RWPE2 (cell line): ENCODE measurements around the gene SORCS3.

Source experiments
- ATAC-seq: fragments of 200-7000 bp; cut with Tn5 transposase; 3 replicates; pipeline ENCODE4 v1.9.1; 2021; ENCODE audit warnings: low read depth
- DNase-seq: peaks from one replicate; pipeline ENCODE4 v3.0.0-alpha.2; 2020; ENCODE audit warnings: low spot score
- H3K27ac ChIP-seq: fragments of 450-650 bp; 2 replicates; pipeline ENCODE4 v1.5.1; 2017; ENCODE audit warnings: mild to moderate bottlenecking; ENCODE audit not compliant: poor library complexity, severe bottlenecking
- H3K27me3 ChIP-seq: fragments of 250-450 bp; sonication (Bioruptor Pico); 2 replicates; pipeline ENCODE4 v1.5.1; 2021; ENCODE audit warnings: mild to moderate bottlenecking, moderate library complexity; ENCODE audit not compliant: insufficient read depth, poor library complexity, severe bottlenecking
- H3K36me3 ChIP-seq: fragments of 250-450 bp; sonication (Bioruptor Pico); 2 replicates; pipeline ENCODE4 v1.5.1; 2020; ENCODE audit warnings: low read depth, mild to moderate bottlenecking, moderate library complexity
- H3K4me1 ChIP-seq: fragments of 250-450 bp; sonication (Bioruptor Pico); 2 replicates; pipeline ENCODE4 v1.5.1; 2021; ENCODE audit warnings: mild to moderate bottlenecking, moderate library complexity; ENCODE audit not compliant: insufficient read depth, poor library complexity, severe bottlenecking
- H3K4me3 ChIP-seq: fragments of 250-450 bp; sonication (Bioruptor Pico); 2 replicates; pipeline ENCODE4 v1.5.1; 2021; ENCODE audit warnings: mild to moderate bottlenecking, moderate library complexity; ENCODE audit not compliant: severe bottlenecking
- H3K9me3 ChIP-seq: fragments of 250-450 bp; sonication (Bioruptor Pico); 2 replicates; pipeline ENCODE4 v1.5.1; 2021; ENCODE audit warnings: mild to moderate bottlenecking, moderate library complexity; ENCODE audit not compliant: severe bottlenecking
- TF ChIP-seq, protein P1 (sequence below): fragments of 450-650 bp; IDR thresholded peaks from one replicate; pipeline ENCODE4 v1.5.1; 2017; ENCODE audit warnings: mild to moderate bottlenecking, moderate library complexity; ENCODE audit not compliant: poor library complexity, severe bottlenecking

Gene SORCS3

DNA sequence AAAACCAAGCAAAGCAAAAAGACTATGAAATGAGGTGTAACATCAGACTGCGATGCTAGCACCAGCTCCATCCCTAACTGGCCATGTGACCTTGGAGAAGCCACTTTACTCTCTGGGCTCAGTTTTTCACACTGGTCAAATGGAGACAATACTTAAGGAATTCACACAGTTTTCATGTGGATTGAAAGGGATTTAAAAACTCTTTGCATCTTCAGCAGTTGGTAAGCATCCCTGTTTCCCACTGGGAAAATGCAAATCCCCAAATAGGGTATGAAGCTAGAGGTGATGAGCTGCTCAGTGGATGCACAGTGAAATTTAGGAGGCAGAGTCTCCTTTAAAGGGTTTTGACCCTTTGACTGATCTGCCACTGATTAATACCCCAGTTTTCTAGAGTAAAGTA lies 240.7 kb downstream of the SORCS3 start:
- TF ChIP-seq, protein P1, sequence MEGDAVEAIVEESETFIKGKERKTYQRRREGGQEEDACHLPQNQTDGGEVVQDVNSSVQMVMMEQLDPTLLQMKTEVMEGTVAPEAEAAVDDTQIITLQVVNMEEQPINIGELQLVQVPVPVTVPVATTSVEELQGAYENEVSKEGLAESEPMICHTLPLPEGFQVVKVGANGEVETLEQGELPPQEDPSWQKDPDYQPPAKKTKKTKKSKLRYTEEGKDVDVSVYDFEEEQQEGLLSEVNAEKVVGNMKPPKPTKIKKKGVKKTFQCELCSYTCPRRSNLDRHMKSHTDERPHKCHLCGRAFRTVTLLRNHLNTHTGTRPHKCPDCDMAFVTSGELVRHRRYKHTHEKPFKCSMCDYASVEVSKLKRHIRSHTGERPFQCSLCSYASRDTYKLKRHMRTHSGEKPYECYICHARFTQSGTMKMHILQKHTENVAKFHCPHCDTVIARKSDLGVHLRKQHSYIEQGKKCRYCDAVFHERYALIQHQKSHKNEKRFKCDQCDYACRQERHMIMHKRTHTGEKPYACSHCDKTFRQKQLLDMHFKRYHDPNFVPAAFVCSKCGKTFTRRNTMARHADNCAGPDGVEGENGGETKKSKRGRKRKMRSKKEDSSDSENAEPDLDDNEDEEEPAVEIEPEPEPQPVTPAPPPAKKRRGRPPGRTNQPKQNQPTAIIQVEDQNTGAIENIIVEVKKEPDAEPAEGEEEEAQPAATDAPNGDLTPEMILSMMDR: no peak
- no peaks in the 10 kb centered on the region for H3K4me1 ChIP-seq
- no peaks in the 10 kb centered on the region for H3K36me3 ChIP-seq
- no peaks in the 10 kb centered on the region for H3K27me3 ChIP-seq
- DNase-seq (no peak), ATAC-seq (no peak)
- no peaks in the 10 kb centered on the region for H3K9me3 ChIP-seq
- no peak overlapping the region for H3K27ac ChIP-seq
- H3K4me3 ChIP-seq: no peak overlapping the region

DNA sequence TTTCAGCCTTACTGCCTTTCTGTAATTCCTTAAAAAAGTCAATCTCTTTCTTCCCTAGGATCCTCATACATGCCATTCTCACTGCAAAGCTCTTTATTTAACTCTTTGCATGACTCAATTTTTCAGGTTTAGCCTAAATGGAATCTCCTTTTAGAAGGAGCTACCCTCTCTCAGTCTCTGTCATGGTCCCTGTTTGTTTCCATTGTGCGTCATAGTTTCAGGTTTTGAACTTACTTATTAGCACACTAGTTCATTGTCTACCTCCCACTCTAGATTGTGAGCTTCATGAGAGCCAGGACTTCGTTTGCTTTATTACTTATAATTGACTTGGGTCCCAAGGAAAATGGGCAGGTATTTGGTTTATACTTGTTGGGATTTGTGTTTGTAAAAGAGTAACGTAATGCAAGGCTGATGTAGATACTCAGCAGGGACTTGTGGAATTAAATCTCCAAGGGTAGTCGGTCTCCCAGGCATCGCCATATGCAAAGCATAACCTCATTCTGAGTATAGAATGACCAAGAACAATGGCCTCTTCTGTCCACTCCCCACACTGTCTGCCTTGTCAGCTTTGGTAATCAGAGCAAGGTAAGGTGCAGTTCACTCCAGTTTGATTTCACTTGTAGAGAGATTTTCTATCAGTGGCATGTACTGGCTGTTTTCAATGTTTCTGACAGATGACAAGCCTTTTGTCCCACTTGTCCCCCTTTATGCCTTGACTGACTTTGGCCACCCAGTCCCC lies 252.0 kb downstream of the SORCS3 start:
- no peaks in the 10 kb centered on the region for H3K36me3 ChIP-seq
- H3K4me3 ChIP-seq: no peak overlapping the region
- no peak for ATAC-seq
- TF ChIP-seq, protein P1: no peak
- DNase-seq: no peak
- H3K4me1 ChIP-seq: no peaks in the 10 kb centered on the region
- H3K27ac ChIP-seq: no peak overlapping the region
- H3K9me3 ChIP-seq: no peaks in the 10 kb centered on the region
- H3K27me3 ChIP-seq: no peaks in the 10 kb centered on the region

DNA sequence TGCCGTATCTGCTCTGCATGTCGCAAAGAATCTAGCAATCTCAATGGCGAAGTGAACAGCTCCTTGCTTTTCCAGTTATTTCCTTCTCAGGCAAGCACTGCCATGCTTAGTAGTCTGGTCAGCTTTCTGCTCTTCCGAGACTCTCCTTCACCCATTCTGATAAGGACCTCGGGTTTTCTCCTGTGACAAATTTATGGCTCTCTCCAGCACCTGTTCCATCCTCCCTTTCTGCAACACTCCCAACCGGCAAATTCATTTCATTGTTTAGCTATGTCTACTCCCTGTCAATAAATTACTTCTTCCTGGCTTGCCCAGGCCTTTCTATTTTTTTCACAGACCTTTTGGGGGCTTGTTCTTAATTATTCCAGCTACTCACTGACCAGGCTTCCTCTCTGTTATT lies 252.6 kb downstream of the SORCS3 start:
- Histone ChIP-seq H3K9me3 (no peaks in the 10 kb centered on the region), H3K36me3 (no peaks in the 10 kb centered on the region), H3K27ac (no peak overlapping the region), H3K4me3 (no peak overlapping the region), H3K27me3 (no peaks in the 10 kb centered on the region), H3K4me1 (no peaks in the 10 kb centered on the region)
- TF ChIP-seq, protein P1: no peak
- DNase-seq (no peak), ATAC-seq (no peak)

DNA sequence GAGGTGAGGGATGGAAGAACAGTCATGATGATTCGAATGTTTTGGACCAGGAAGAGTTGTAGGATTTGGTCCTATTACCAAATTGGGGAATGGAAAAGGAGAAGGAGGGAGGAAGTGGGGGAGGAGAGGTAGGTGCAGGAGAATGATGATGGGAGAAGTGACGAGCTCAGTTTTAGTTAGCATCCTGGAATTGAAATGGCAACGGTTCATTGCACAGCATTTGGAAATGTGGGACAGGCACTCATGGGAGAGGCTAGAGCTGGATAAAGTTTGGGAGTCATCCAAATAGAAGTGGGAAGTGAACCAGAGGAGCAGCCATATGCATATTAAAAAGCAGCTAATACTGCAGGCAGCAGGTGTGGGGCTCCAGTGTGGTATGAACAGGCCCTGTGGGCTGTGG lies 253.6 kb downstream of the SORCS3 start:
- no peaks in the 10 kb centered on the region for H3K27me3 ChIP-seq
- H3K36me3 ChIP-seq: no peaks in the 10 kb centered on the region
- no peaks in the 10 kb centered on the region for H3K4me1 ChIP-seq
- DNase-seq (no peak), ATAC-seq (no peak)
- H3K9me3 ChIP-seq: no peaks in the 10 kb centered on the region
- TF ChIP-seq, protein P1: no peak
- no peak overlapping the region for H3K27ac ChIP-seq
- no peak overlapping the region for H3K4me3 ChIP-seq

DNA sequence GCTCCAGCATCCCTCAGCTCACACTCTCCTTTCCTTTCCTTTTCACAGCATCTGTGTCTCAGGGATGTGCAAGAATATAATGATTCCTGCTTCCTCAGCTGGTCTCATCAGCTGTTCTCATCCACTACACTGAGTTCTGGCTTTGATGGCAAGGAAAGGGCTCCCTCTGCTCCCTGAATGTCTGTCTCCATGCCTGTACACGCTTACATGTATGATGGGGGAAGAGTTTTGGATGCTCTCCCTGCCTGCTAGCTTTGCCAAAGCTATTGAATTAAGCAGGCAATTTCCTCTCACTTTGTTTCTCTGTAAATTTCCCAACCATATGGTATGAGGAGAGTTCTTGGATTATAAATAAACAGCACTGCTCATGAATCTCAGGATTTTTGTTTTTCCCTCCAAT lies 254.5 kb downstream of the SORCS3 start:
- Histone ChIP-seq H3K27me3 (no peaks in the 10 kb centered on the region), H3K4me3 (no peak overlapping the region), H3K4me1 (no peaks in the 10 kb centered on the region), H3K27ac (no peak overlapping the region), H3K36me3 (no peaks in the 10 kb centered on the region), H3K9me3 (no peaks in the 10 kb centered on the region)
- DNase-seq (no peak), ATAC-seq (no peak)
- TF ChIP-seq, protein P1: no peak
